GM23248 (cell line): ENCODE results near the gene HOXA5. TPM values are rescaled to one million over a fixed set of nuclear protein-coding genes. Genes with fewer than 3 reads are reported as not detected.

ENCODE experiments used
- DNase-seq: peaks from one replicate; pipeline ENCODE4 v3.0.0-alpha.2; 2015
- H2AFZ ChIP-seq: fragments of 200-600 bp; sonication (generic); 2 replicates; pipeline ENCODE4 v1.6.1; 2016; ENCODE audit warnings: antibody characterized with exemption
- H3F3A ChIP-seq: fragments of 200-600 bp; sonication (generic); 2 replicates; pipeline ENCODE4 v1.6.1; 2016; ENCODE audit warnings: mild to moderate bottlenecking, antibody characterized with exemption, mixed run types; ENCODE audit not compliant: insufficient read depth
- H3K27ac ChIP-seq: fragments of 200-600 bp; sonication (generic); 2 replicates; pipeline ENCODE4 v1.5.1; 2016; ENCODE audit warnings: mild to moderate bottlenecking
- H3K27me3 ChIP-seq: fragments of 200-600 bp; sonication (generic); replicated peaks from 2 replicates; pipeline ENCODE4 v1.6.1; 2016; ENCODE audit warnings: mild to moderate bottlenecking; ENCODE audit not compliant: insufficient read depth
- H3K36me3 ChIP-seq: fragments of 200-600 bp; sonication (generic); 2 replicates; pipeline ENCODE4 v1.6.1; 2016; ENCODE audit warnings: low read depth, mild to moderate bottlenecking
- H3K4me1 ChIP-seq: fragments of 200-600 bp; sonication (generic); 2 replicates; pipeline ENCODE4 v1.6.1; 2016; ENCODE audit warnings: mild to moderate bottlenecking; ENCODE audit not compliant: insufficient read depth
- H3K4me2 ChIP-seq: fragments of 200-600 bp; sonication (generic); one replicate; pipeline ENCODE4 v1.6.1; 2016; ENCODE audit warnings: mild to moderate bottlenecking; ENCODE audit not compliant: unreplicated experiment
- H3K4me3 ChIP-seq: fragments of 200-600 bp; sonication (generic); 2 replicates; pipeline ENCODE4 v1.5.1; 2016; ENCODE audit warnings: mild to moderate bottlenecking
- H3K79me2 ChIP-seq: fragments of 200-600 bp; sonication (generic); 2 replicates; pipeline ENCODE4 v1.6.1; 2016; ENCODE audit warnings: mild to moderate bottlenecking; ENCODE audit not compliant: insufficient read depth
- H3K9ac ChIP-seq: fragments of 200-600 bp; sonication (generic); 2 replicates; pipeline ENCODE4 v1.6.1; 2016; ENCODE audit warnings: mild to moderate bottlenecking
- H3K9me2 ChIP-seq: fragments of 200-600 bp; sonication (generic); 2 replicates; pipeline ENCODE4 v1.6.1; 2016; ENCODE audit warnings: mixed run types, mild to moderate bottlenecking, moderate library complexity; ENCODE audit not compliant: insufficient read depth
- H3K9me3 ChIP-seq: fragments of 200-600 bp; sonication (generic); one replicate; pipeline ENCODE4 v1.6.1; 2017; ENCODE audit warnings: low read depth
- H4K20me1 ChIP-seq: fragments of 200-600 bp; sonication (generic); 2 replicates; pipeline ENCODE4 v1.6.0; 2016; ENCODE audit not compliant: insufficient read depth
- EZH2 ChIP-seq: fragments of 200-600 bp; sonication (generic); IDR thresholded peaks from 2 replicates; pipeline ENCODE4 v1.6.1; 2018; ENCODE audit warnings: antibody characterized with exemption, mild to moderate bottlenecking; ENCODE audit not compliant: insufficient read depth, poor library complexity, severe bottlenecking
- EZH2phosphoT487 ChIP-seq: fragments of 200-600 bp; sonication (generic); IDR thresholded peaks from 2 replicates; pipeline ENCODE4 v1.6.1; 2018; ENCODE audit warnings: antibody characterized with exemption, moderate library complexity, mild to moderate bottlenecking, low read depth; ENCODE audit not compliant: insufficient read depth
- WGBS, 2 experiments: methylation state at CpG; one replicate each; pipeline ENCODE4 v1.1.6; 2015 to 2017; ENCODE audit warnings: low lambda C conversion rate in 2 of 2, low coverage in 1 of 2; ENCODE audit errors: missing lambda C conversion rate in 2 of 2; 5-methylcytosine and 5-hydroxymethylcytosine counted together
- in situ Hi-C: fragments of 300-500 bp; cut with MboI; formaldehyde crosslinking; loops from 2 replicates; pipeline ENCODE4 v1.15.0; 2020
- polyA plus RNA-seq: library from polyadenylated mRNA; unstranded; fragments of >200 nt; fragmentation: Nextera tagmentation; extraction: Ambion mirVana; gene quantifications from 2 replicates; pipeline ENCODE4 v1.2.1, GENCODE V29; 2016
- total RNA-seq: library from RNA; depleted of rRNA; stranded (reverse); fragments of >200 nt; shearing (Covaris generic); gene quantifications from 2 replicates; pipeline ENCODE4 v1.2.3, GENCODE V29; 2014

The HOXA5 gene
- total and polyA plus RNA-seq, 2 experiments from 2014 or later: 1.9 to 4.0 TPM

- in situ Hi-C loops: loop anchor here (10.0 kb wide), 1 partner anchor 249 kb away; no protein-coding TSS in a partner anchor
- H3F3A ChIP-seq: peaks cover 16% of the 10 kb centered on the region; the same call in 1 of the 2 replicates
- H3K9me2 ChIP-seq: no peaks in the 10 kb centered on the region
- no peaks in the 10 kb centered on the region for H3K27me3 ChIP-seq
- H3K9me3 ChIP-seq: no peaks in the 10 kb centered on the region
- whole genome bisulfite sequencing, 2 experiments: 71 to 76% methylated on average over 34 to 35 of the region's 35 CpGs
- no peak overlapping the region for H3K27ac ChIP-seq
- no peak overlapping the region for H2AFZ ChIP-seq
- H3K4me2 ChIP-seq: no peak overlapping the region
- peaks cover 31% of the 10 kb centered on the region for H3K79me2 ChIP-seq
- no peak for DNase-seq
- no peak overlapping the region for H3K9ac ChIP-seq
- TF ChIP-seq EZH2 (no peak), EZH2phosphoT487 (no peak)
- H3K36me3 ChIP-seq: peaks cover 24% of the 10 kb centered on the region
- H3K4me3 ChIP-seq: no peak overlapping the region
- no peaks in the 10 kb centered on the region for H4K20me1 ChIP-seq
- peaks cover 8% of the 10 kb centered on the region; the same call in 1 of the 2 replicates for H3K4me1 ChIP-seq
These were observed 39.8 kb downstream of the HOXA5 start for GRCh38 chr7:27103489-27104226.

DNA sequence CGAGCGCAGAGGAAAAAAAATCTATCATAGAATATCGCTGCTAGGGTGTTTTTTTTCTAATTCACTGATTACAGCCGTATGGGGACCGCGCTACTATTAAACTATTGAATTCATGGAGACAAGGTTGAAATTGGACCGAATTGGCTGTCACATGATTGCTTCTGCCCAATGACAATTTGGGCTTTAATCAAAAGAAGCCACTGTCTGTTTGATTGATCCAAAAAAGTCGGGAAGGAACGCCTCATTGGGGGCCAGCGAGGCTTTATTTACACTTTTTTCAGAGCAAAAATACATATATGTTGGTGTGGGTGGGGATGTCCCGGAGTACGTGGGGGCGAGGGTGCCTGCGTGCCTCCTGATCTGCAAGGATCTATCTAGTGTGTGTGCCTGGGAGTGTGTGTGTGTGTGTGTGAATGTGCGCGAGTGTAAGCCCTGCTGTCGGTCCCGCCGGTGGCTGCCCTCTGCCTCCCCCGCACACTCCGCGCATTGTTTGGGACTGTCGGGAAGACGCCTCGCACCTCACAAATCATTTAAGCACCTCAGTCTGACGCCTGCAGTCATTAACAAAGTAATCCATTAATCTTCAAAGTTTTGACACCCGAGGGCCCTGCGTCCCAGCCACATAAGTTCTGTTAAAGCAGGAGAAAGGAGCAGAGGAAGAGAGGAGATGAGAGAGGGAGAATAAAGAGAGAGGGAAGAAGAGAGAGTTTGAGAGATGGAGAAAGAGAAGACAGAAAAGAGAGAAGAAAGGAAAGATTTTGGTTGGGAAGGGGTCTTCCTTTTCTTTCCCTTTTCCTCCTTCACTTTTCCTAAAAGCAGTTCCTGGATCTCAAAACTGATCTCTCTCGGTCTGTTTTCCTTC, 40.7 kb downstream of the HOXA5 start, which contains the start of gene HOXA2:
Gene HOXA2, minus strand, starts transcription at position 103 of the 862 bp plus-strand sequence. CDS start 183 bp downstream, outside the sequence.
- Histone ChIP-seq H2AFZ (no peak within 1 kb of the TSS), H4K20me1 (no peaks in the 10 kb centered on the region), H3K79me2 (peaks cover 39% of the 10 kb centered on the region), H3K4me1 (peaks cover 8% of the 10 kb centered on the region; the same call in 1 of the 2 replicates), H3K9ac (no peak within 1 kb of the TSS), H3K9me2 (no peaks in the 10 kb centered on the region), H3K27me3 (no peaks in the 10 kb centered on the region), H3K9me3 (no peaks in the 10 kb centered on the region), H3K27ac (no peak within 1 kb of the TSS), H3F3A (peaks cover 16% of the 10 kb centered on the region; the same call in 1 of the 2 replicates), H3K4me2 (no peak within 1 kb of the TSS), H3K36me3 (peaks cover 24% of the 10 kb centered on the region), H3K4me3 (no peak within 1 kb of the TSS)
- TF ChIP-seq EZH2: no peak
- TF ChIP-seq EZH2phosphoT487: no peak
- in situ Hi-C loops: loop anchor here (10.0 kb wide), 1 partner anchor 248 kb away; no protein-coding TSS in a partner anchor
- DNase-seq: no peak
- WGBS, 2 experiments: 91 to 92% methylated on average over 29 of the region's 29 CpGs

GRCh38 chr7:27101957-27102580, 41.4 kb downstream of the HOXA5 start:
- Histone ChIP-seq H3F3A (peaks cover 21% of the 10 kb centered on the region), H3K9me3 (no peaks in the 10 kb centered on the region), H3K27ac (no peak overlapping the region), H4K20me1 (no peaks in the 10 kb centered on the region), H3K4me1 (peaks cover 8% of the 10 kb centered on the region; the same call in 1 of the 2 replicates), H3K4me2 (no peak overlapping the region), H2AFZ (no peak overlapping the region), H3K27me3 (no peaks in the 10 kb centered on the region), H3K36me3 (peaks cover 21% of the 10 kb centered on the region), H3K79me2 (peaks cover 47% of the 10 kb centered on the region), H3K9me2 (no peaks in the 10 kb centered on the region), H3K9ac (no peak overlapping the region), H3K4me3 (no peak overlapping the region)
- whole genome bisulfite sequencing, 2 experiments: 72 to 80% methylated on average over 28 to 39 of the region's 39 CpGs
- DNase-seq: no peak
- no peak for TF ChIP-seq EZH2
- no peak for TF ChIP-seq EZH2phosphoT487
- in situ Hi-C loops: loop anchor here (10.0 kb wide), 1 partner anchor 247 kb away; no protein-coding TSS in a partner anchor
